ENCODE measurements around the gene CACNA1D.

CACNA1D gene

GRCh38 chr3:53845881-53846133, 351.4 kb downstream of the CACNA1D start:
- DNase-seq (ENCODE audit: low spot score), result no peak

DNA sequence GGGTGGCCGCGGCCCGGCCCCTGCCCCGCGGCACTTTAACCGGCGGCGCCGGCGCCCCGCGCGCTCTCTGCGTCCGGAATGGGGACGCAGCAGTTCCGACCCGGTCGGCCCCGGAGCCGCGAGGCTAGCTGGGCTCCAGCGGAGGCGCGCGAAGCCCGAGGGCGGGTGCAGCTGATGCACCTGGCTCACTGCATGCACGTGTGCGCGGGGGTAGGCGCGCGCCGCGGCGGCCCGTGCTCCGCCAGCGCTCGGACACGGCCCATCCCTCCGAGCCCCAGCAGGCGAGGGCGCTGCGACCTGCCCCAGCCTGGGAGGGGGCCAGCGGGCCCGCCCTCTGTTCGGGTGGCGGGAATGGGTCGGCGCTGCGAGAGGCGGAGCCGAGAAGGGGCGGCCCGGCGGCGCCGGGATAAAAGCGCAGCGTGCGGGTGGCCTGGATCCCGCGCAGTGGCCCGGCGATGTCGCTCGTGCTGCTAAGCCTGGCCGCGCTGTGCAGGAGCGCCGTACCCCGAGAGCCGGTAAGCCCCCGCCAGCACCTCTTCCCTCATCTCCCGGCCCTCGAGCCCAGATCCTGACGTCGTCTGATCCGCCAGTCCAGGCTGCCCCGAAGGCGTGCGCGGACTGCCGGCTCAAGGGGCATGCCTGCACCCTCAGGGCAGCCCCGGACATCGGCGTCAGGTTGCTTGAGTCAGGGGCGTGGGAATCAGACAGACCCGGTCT, 351.9 kb downstream of the CACNA1D start, which contains the start of the genes CHDH and IL17RB:
Gene CHDH (minus strand): TSS at position 286 of the 717 bp plus-strand sequence. CDS start 22,411 bp downstream, outside the sequence.
Gene IL17RB (plus strand): TSS at position 435 of the 717 bp plus-strand sequence. CDS start 21 bp downstream, at position 456.
- DNase-seq (ENCODE audit: low spot score), result no peak

- no peak for DNase-seq (ENCODE audit: low spot score)
These were observed 352.4 kb downstream of the CACNA1D start for GRCh38 chr3:53846851-53847155.

- DNase-seq (ENCODE audit: low spot score), result no peak
These were observed 355.5 kb downstream of the CACNA1D start for GRCh38 chr3:53849916-53850315.

DNA sequence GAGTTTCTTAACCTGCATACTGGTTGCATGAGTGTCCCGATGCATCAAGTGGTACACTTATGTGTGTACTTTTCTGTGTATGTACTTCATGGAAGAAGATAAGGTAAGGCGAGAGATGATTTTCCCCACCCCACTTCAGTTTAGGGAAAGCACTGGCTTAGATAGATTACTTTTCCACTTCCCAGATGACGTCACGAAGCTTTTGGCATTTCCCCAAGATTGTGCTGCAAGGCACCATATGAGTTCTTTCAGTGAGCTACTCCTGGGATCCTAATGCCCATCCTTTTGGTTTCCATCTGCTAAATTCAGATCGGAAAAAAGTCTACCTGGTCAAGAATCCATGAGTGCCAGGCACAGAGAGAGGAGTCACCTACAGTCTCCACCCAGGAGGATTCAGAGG, 356.5 kb downstream of the CACNA1D start:
- no peak for DNase-seq (ENCODE audit: low spot score)

DNA sequence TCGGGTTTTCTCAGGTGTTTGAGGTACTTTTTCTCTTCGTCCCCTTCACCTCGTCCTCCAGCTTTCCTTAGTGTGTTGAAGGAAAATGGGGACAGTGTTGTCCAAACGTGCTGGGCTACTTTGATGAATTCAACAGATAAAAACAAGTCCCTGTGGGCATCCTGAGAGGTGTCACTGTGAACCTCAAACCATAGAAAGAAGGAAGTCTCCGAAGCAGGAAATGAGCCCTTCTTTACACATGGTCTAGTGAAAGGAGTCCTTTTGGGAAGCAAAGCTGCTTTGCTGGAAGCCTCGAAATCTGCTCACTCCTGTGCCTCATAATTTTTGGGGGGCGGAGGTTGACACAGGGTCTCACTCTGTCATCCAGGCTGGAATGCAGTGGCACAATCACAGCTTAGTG, 362.6 kb downstream of the CACNA1D start:
- no peak for DNase-seq (ENCODE audit: low spot score)

- DNase-seq (ENCODE audit: low spot score), result no peak
These were observed 363.8 kb downstream of the CACNA1D start for GRCh38 chr3:53858096-53858741.

- DNase-seq (ENCODE audit: low spot score), result no peak
These were observed 364.8 kb downstream of the CACNA1D start for GRCh38 chr3:53859178-53859577.

GRCh38 chr3:53860196-53860595, 365.8 kb downstream of the CACNA1D start:
- DNase-seq (ENCODE audit: low spot score), result no peak

- no peak for DNase-seq (ENCODE audit: low spot score)
These were observed 367.8 kb downstream of the CACNA1D start for GRCh38 chr3:53862241-53862640.

DNA sequence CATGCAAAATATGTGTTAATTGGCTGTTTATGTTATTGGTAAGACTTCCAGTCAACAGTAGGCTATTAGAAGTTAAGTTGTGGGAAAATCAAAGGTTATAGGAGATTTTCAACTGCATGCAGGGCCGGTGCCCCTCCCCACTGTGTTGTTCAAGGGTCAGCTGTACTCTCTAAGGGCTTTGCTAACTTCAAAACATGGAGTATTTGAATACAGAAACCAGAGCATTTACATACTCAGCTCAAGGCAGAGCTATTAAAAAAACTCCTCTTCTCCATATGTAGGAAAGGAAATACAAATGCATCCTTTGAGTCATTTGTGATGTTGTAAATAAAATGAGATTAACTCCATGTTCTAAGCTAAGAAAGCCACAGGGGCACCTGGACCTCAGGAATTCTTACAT, 368.7 kb downstream of the CACNA1D start:
- DNase-seq (ENCODE audit: low spot score), result no peak

Data from hematopoietic multipotent progenitor cell treated with erythropoietin and hydrocortisone succinate and interleukin-3 and kit ligand, for 17 days (in vitro differentiated cells).